ENCODE results near the gene P2RY2. TPM values are rescaled to one million over a fixed set of nuclear protein-coding genes. Genes with fewer than 3 reads are reported as not detected.

The P2RY2 gene
- total and polyA plus RNA-seq, 2 donors (not counting 1 experiment from before 2014, with no cell fraction given) = 0.12 to 0.37 TPM

DNA sequence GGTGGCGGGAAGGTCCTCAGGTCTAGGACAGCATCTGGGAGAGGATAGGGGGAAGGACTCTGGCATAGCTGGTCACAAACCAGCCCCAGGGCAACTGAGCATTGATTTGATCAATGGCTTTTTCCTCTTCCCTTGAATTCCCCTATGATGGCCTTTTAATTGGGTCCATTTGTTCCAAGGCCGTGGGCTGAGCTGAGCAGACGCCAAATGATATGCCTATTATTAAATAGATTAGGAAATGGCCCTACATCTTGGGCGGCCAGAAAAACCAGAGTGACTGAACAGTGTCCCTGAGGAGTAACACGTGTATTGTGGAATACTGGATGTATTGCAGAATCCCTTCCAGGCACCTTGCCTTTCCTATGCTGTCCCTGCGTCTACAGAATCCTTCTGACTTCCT is 27.4 kb downstream of the P2RY2 start:
- no peaks in the 10 kb centered on the region for H3K79me2 ChIP-seq (ENCODE audit: control insufficient read depth, insufficient read depth, low read length)
- H3K9me3 ChIP-seq (ENCODE audit: control extremely low read depth in 1 of 3, control insufficient read depth in 2 of 3, insufficient read depth in 1 of 3, low read length in 2 of 3) = no peaks in the 10 kb centered on the region
- no peak overlapping the region for H2AFZ ChIP-seq (ENCODE audit: insufficient read depth, low read depth, low read length, poor library complexity, severe bottlenecking)
- H3K36me3 ChIP-seq (replicated peaks in 1 of 2; ENCODE audit: control extremely low read depth in 1 of 2, control insufficient read depth in 1 of 2, extremely low read depth in 1 of 2, insufficient read depth in 2 of 2, low read length in 1 of 2) = no peaks in the 10 kb centered on the region
- Mint-ChIP-seq H3K4me1 (peaks cover 12% of the 10 kb centered on the region), H3K4me3 (no peak overlapping the region), H3K9me3 (ENCODE audit: insufficient read depth) (no peaks in the 10 kb centered on the region), H3K27ac (no peak overlapping the region), H3K27me3 (peaks cover 3% of the 10 kb centered on the region)
- CTCF ChIA-PET = interaction anchor here (0.7 to 14.1 kb wide), 6 partner anchors 8 to 414 kb away, joined by 3 to 281 read pairs (median 4); no protein-coding TSS in a partner anchor
- H3K4me1 ChIP-seq (ENCODE audit: control insufficient read depth in 2 of 2, insufficient read depth in 2 of 2, low read length in 2 of 2) = peaks cover 4 to 7% of the 10 kb centered on the region in 2 donors
- POLR2A ChIA-PET = interaction anchor here (0.6 kb wide), 1 partner anchor 9 kb away, joined by 3 read pairs; no protein-coding TSS in a partner anchor
- 97% methylated on average over 3 of the region's 6 CpGs for WGBS (ENCODE audit: insufficient coverage)
- no peak for ATAC-seq (ENCODE audit: low read depth)
- no peak overlapping the region for H3K4me2 ChIP-seq (replicated peaks; ENCODE audit: low read depth, low read length, poor library complexity, severe bottlenecking)
- no peak overlapping the region for H3K9ac ChIP-seq (ENCODE audit: low read length)
- TF ChIP-seq, protein P1, sequence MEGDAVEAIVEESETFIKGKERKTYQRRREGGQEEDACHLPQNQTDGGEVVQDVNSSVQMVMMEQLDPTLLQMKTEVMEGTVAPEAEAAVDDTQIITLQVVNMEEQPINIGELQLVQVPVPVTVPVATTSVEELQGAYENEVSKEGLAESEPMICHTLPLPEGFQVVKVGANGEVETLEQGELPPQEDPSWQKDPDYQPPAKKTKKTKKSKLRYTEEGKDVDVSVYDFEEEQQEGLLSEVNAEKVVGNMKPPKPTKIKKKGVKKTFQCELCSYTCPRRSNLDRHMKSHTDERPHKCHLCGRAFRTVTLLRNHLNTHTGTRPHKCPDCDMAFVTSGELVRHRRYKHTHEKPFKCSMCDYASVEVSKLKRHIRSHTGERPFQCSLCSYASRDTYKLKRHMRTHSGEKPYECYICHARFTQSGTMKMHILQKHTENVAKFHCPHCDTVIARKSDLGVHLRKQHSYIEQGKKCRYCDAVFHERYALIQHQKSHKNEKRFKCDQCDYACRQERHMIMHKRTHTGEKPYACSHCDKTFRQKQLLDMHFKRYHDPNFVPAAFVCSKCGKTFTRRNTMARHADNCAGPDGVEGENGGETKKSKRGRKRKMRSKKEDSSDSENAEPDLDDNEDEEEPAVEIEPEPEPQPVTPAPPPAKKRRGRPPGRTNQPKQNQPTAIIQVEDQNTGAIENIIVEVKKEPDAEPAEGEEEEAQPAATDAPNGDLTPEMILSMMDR (IDR thresholded peaks at IDR 0.05) = no peak
- TF ChIP-seq EZH2 (IDR thresholded peaks at IDR 0.05; ENCODE audit: borderline replicate concordance, insufficient read depth, low read depth, low read length, poor library complexity, severe bottlenecking) = no peak
- no peaks in the 10 kb centered on the region for H4K20me1 ChIP-seq (ENCODE audit: control insufficient read depth, insufficient read depth, low read length, poor library complexity, severe bottlenecking)
- H3K4me3 ChIP-seq (ENCODE audit: control extremely low read depth in 1 of 5, extremely low read depth in 1 of 5, insufficient read depth in 1 of 5, low read depth in 2 of 5, low read length in 4 of 5) = no peak overlapping the region
- intact Hi-C loops (cut with micrococcal nuclease) = no loop called here
- peaks cover 0 to 2% (median 0%) of the 10 kb centered on the region in 4 experiments for H3K27me3 ChIP-seq (replicated peaks in 1 of 4; ENCODE audit: control extremely low read depth in 1 of 4, control insufficient read depth in 3 of 4, insufficient read depth in 4 of 4, low read length in 3 of 4)
- no peak overlapping the region for H3K27ac ChIP-seq (ENCODE audit: low read length in 2 of 2)
- DNase-seq = no peak

DNA sequence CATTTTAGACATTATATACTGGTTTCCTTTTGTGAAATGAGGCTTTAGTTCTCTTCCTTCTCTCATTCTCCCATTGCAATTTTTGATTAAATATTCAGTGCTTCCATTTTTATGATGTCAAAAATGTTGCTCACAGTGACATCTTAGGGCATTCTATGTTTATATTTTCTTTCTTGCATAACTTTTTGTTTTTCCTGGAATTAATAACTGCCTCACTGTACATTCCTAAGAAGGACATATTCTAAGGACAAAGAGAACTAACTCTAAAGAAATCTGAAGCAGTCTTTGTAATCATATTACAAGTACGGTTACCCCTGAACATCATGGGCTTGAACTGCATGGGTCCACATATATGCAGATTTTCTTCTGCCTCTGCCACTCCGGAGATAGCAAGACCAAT is 28.2 kb downstream of the P2RY2 start:
- POLR2A ChIA-PET = interaction anchor here (0.6 kb wide), 1 partner anchor 26 kb away, joined by 3 read pairs; the partner anchor contains the start of gene P2RY6
- H2AFZ ChIP-seq (ENCODE audit: insufficient read depth, low read depth, low read length, poor library complexity, severe bottlenecking) = no peak overlapping the region
- no peak overlapping the region for H3K27ac ChIP-seq (ENCODE audit: low read length in 2 of 2)
- no peak overlapping the region for H3K9ac ChIP-seq (ENCODE audit: low read length)
- peaks cover 0 to 2% (median 0%) of the 10 kb centered on the region in 4 experiments for H3K27me3 ChIP-seq (replicated peaks in 1 of 4; ENCODE audit: control extremely low read depth in 1 of 4, control insufficient read depth in 3 of 4, insufficient read depth in 4 of 4, low read length in 3 of 4)
- Mint-ChIP-seq H3K9me3 (ENCODE audit: insufficient read depth) (no peaks in the 10 kb centered on the region), H3K27me3 (peaks cover 3% of the 10 kb centered on the region), H3K4me1 (peaks cover 12% of the 10 kb centered on the region), H3K4me3 (no peak overlapping the region), H3K27ac (no peak overlapping the region)
- no peak overlapping the region for H3K4me2 ChIP-seq (replicated peaks; ENCODE audit: low read depth, low read length, poor library complexity, severe bottlenecking)
- WGBS (ENCODE audit: insufficient coverage) = no CpG with 5 or more reads among the region's 2 CpGs
- CTCF ChIA-PET = interaction anchor here (0.5 to 14.1 kb wide), 6 partner anchors 9 to 559 kb away, joined by 3 to 281 read pairs (median 3); no protein-coding TSS in a partner anchor
- H3K79me2 ChIP-seq (ENCODE audit: control insufficient read depth, insufficient read depth, low read length) = no peaks in the 10 kb centered on the region
- no peak for ATAC-seq (ENCODE audit: low read depth)
- no peaks in the 10 kb centered on the region for H4K20me1 ChIP-seq (ENCODE audit: control insufficient read depth, insufficient read depth, low read length, poor library complexity, severe bottlenecking)
- TF ChIP-seq, protein P1 (IDR thresholded peaks at IDR 0.05) = no peak
- no peak for TF ChIP-seq EZH2 (IDR thresholded peaks at IDR 0.05; ENCODE audit: borderline replicate concordance, insufficient read depth, low read depth, low read length, poor library complexity, severe bottlenecking)
- no peak for DNase-seq
- H3K36me3 ChIP-seq (replicated peaks in 1 of 2; ENCODE audit: control extremely low read depth in 1 of 2, control insufficient read depth in 1 of 2, extremely low read depth in 1 of 2, insufficient read depth in 2 of 2, low read length in 1 of 2) = no peaks in the 10 kb centered on the region
- no peaks in the 10 kb centered on the region for H3K9me3 ChIP-seq (ENCODE audit: control extremely low read depth in 1 of 3, control insufficient read depth in 2 of 3, insufficient read depth in 1 of 3, low read length in 2 of 3)
- peaks cover 4 to 7% of the 10 kb centered on the region in 2 donors for H3K4me1 ChIP-seq (ENCODE audit: control insufficient read depth in 2 of 2, insufficient read depth in 2 of 2, low read length in 2 of 2)
- intact Hi-C loops (cut with micrococcal nuclease) = no loop called here
- H3K4me3 ChIP-seq (ENCODE audit: control extremely low read depth in 1 of 5, extremely low read depth in 1 of 5, insufficient read depth in 1 of 5, low read depth in 2 of 5, low read length in 4 of 5) = no peak overlapping the region

All from B cell (primary cell).